Neural cell (in vitro differentiated cells): ENCODE results near the gene CPT2. TPM values are rescaled to one million over a fixed set of nuclear protein-coding genes. Genes with fewer than 3 reads are reported as not detected.

Experiments
- H2AFZ ChIP-seq: fragments of 200-600, 300-800 bp; sonication (generic), shearing (Covaris generic); 2 replicates; pipeline ENCODE4 v1.6.0; 2014; ENCODE audit warnings: low read depth, mild to moderate bottlenecking, antibody characterized with exemption, low read length, moderate library complexity
- H3F3A ChIP-seq: fragments of 200-600 bp; shearing (Covaris generic); 2 replicates; pipeline ENCODE4 v1.6.1; 2016; ENCODE audit warnings: mild to moderate bottlenecking, moderate library complexity, mixed read lengths, antibody characterized with exemption, low read length; ENCODE audit not compliant: insufficient read depth, poor library complexity, severe bottlenecking
- H3K27ac ChIP-seq: fragments of 200-600, 300-800 bp; sonication (generic), shearing (Covaris generic); 2 replicates; pipeline ENCODE4 v1.5.1; 2014; ENCODE audit warnings: mild to moderate bottlenecking, low read length, moderate library complexity
- H3K27me3 ChIP-seq: fragments of 300-800, 200-600 bp; sonication (generic), shearing (Covaris generic); 2 replicates; pipeline ENCODE4 v1.6.0; 2014; ENCODE audit warnings: mild to moderate bottlenecking, low read depth, low read length, moderate library complexity; ENCODE audit not compliant: insufficient read depth
- H3K36me3 ChIP-seq: fragments of 300-800, 200-600 bp; sonication (generic), shearing (Covaris generic); 2 replicates; pipeline ENCODE4 v1.5.1; 2014; ENCODE audit warnings: mild to moderate bottlenecking, antibody characterized with exemption, low read length, moderate library complexity; ENCODE audit not compliant: insufficient read depth
- H3K4me2 ChIP-seq: fragments of 300-800, 200-600 bp; sonication (generic), shearing (Covaris generic); 2 replicates; pipeline ENCODE4 v1.6.0; 2014; ENCODE audit warnings: mild to moderate bottlenecking, low read length
- H3K4me3 ChIP-seq: fragments of 300-800, 200-600 bp; sonication (generic), shearing (Covaris generic); 2 replicates; pipeline ENCODE4 v1.5.1; 2014; ENCODE audit warnings: mild to moderate bottlenecking, low read length, moderate library complexity
- H3K79me2 ChIP-seq: fragments of 200-600 bp; shearing (Covaris generic); replicated peaks from 2 replicates; pipeline ENCODE4 v1.6.0; 2014; ENCODE audit warnings: mild to moderate bottlenecking, low read length, moderate library complexity; ENCODE audit not compliant: insufficient read depth
- H3K9ac ChIP-seq: fragments of 300-800, 200-600 bp; sonication (generic), shearing (Covaris generic); 2 replicates; pipeline ENCODE4 v1.6.1; 2016; ENCODE audit warnings: mild to moderate bottlenecking, low read length, mixed read lengths
- H3K9me2 ChIP-seq: fragments of 200-600 bp; shearing (Covaris generic); 2 replicates; pipeline ENCODE4 v1.6.1; 2016; ENCODE audit warnings: mild to moderate bottlenecking, low read length, mixed read lengths; ENCODE audit not compliant: insufficient read depth
- H3K9me3 ChIP-seq: fragments of 200-600, 300-800 bp; sonication (generic), shearing (Covaris generic); 2 replicates; pipeline ENCODE4 v1.6.1; 2016; ENCODE audit warnings: mild to moderate bottlenecking, mixed run types, low read length, moderate library complexity, mixed read lengths
- H4K20me1 ChIP-seq: fragments of 200-600 bp; shearing (Covaris generic); 2 replicates; pipeline ENCODE4 v1.6.1; 2016; ENCODE audit warnings: mild to moderate bottlenecking, mixed run types; ENCODE audit not compliant: insufficient read depth
- CTCF ChIP-seq: fragments of 450-650 bp; IDR thresholded peaks from 2 replicates; pipeline ENCODE4 v1.5.1; 2014; ENCODE audit warnings: antibody characterized with exemption, mild to moderate bottlenecking, moderate library complexity; ENCODE audit not compliant: poor library complexity, severe bottlenecking
- EP300 ChIP-seq: fragments of 450-650 bp; conservative IDR thresholded peaks from 2 replicates; pipeline ENCODE4 v1.6.1; 2014; ENCODE audit warnings: antibody characterized with exemption, mild to moderate bottlenecking, moderate library complexity; ENCODE audit not compliant: poor library complexity, severe bottlenecking
- EZH2 ChIP-seq: fragments of 200-600, 300-800 bp; shearing (Covaris generic), sonication (generic); IDR thresholded peaks from 2 replicates; pipeline ENCODE4 v1.6.1; 2014; ENCODE audit warnings: antibody characterized with exemption, low read length, borderline replicate concordance, mild to moderate bottlenecking; ENCODE audit not compliant: insufficient read depth, poor library complexity, severe bottlenecking
- MXI1 ChIP-seq: fragments of 450-650 bp; conservative IDR thresholded peaks from 2 replicates; pipeline ENCODE4 v1.6.1; 2014; ENCODE audit warnings: antibody characterized with exemption, mild to moderate bottlenecking; ENCODE audit not compliant: poor library complexity, severe bottlenecking
- POLR2AphosphoS5 ChIP-seq: IDR thresholded peaks from 2 replicates; pipeline ENCODE4 v1.6.1; 2012
- RAD21 ChIP-seq: fragments of 450-650 bp; conservative IDR thresholded peaks from 2 replicates; pipeline ENCODE4 v1.6.1; 2014; ENCODE audit warnings: antibody characterized with exemption, mild to moderate bottlenecking, moderate library complexity
- REST ChIP-seq: IDR thresholded peaks from 2 replicates; pipeline ENCODE4 v1.6.1; 2012; ENCODE audit warnings: borderline replicate concordance
- SMC3 ChIP-seq: fragments of 450-650 bp; conservative IDR thresholded peaks from 2 replicates; pipeline ENCODE4 v1.6.1; 2014; ENCODE audit warnings: antibody characterized with exemption, mild to moderate bottlenecking, moderate library complexity; ENCODE audit not compliant: poor library complexity
- TAF1 ChIP-seq: IDR thresholded peaks from 2 replicates; pipeline ENCODE4 v1.6.1; 2012; ENCODE audit warnings: low read depth
- polyA plus RNA-seq: library from polyadenylated mRNA; depleted of rRNA; stranded (reverse); fragments of >200 nt; gene quantifications from 2 replicates; pipeline ENCODE4 v1.2.3, GENCODE V29; 2014

Gene CPT2
- polyA plus RNA-seq, 1 donor from 2014 or later = 5.3 TPM

- no peak overlapping the region for H3K4me2 ChIP-seq
- no peaks in the 10 kb centered on the region for H3K79me2 ChIP-seq
- no peaks in the 10 kb centered on the region for H4K20me1 ChIP-seq
- no peak overlapping the region for H3K9ac ChIP-seq
- no peaks in the 10 kb centered on the region for H3K27me3 ChIP-seq
- no peak overlapping the region for H3K4me3 ChIP-seq
- no peaks in the 10 kb centered on the region for H3K36me3 ChIP-seq
- no peak overlapping the region for H2AFZ ChIP-seq
- no peak for TF ChIP-seq RAD21
- no peak for TF ChIP-seq EP300
- TF ChIP-seq MXI1 = no peak
- no peaks in the 10 kb centered on the region for H3F3A ChIP-seq
- H3K9me3 ChIP-seq = no peaks in the 10 kb centered on the region
- no peaks in the 10 kb centered on the region for H3K9me2 ChIP-seq
- no peak overlapping the region for H3K27ac ChIP-seq
Measured at GRCh38 chr1:53156783-53157182, 39.8 kb upstream of the CPT2 start.

- Histone ChIP-seq H3K9me3 (no peaks in the 10 kb centered on the region), H4K20me1 (no peaks in the 10 kb centered on the region), H3K27ac (no peak overlapping the region), H3K9ac (no peak overlapping the region), H2AFZ (no peak overlapping the region), H3K36me3 (no peaks in the 10 kb centered on the region), H3F3A (no peaks in the 10 kb centered on the region), H3K27me3 (no peaks in the 10 kb centered on the region), H3K4me2 (no peak overlapping the region), H3K4me3 (no peak overlapping the region), H3K9me2 (no peaks in the 10 kb centered on the region), H3K79me2 (no peaks in the 10 kb centered on the region)
- no peak for TF ChIP-seq CTCF
- no peak for TF ChIP-seq EZH2
- no peak for TF ChIP-seq EP300
- no peak for TF ChIP-seq MXI1
- TF ChIP-seq SMC3 = no peak
Measured at GRCh38 chr1:53158900-53159299, 37.7 kb upstream of the CPT2 start.

- no peak overlapping the region for H3K9ac ChIP-seq
- no peaks in the 10 kb centered on the region for H3K9me2 ChIP-seq
- H3K9me3 ChIP-seq = no peaks in the 10 kb centered on the region
- H3K27me3 ChIP-seq = no peaks in the 10 kb centered on the region
- H3K4me2 ChIP-seq = no peak overlapping the region
- TF ChIP-seq MXI1 = no peak
- no peak for TF ChIP-seq REST
- no peak for TF ChIP-seq EZH2
- no peak for TF ChIP-seq RAD21
- TF ChIP-seq EP300 = no peak
- TF ChIP-seq TAF1 = no peak
- no peak for TF ChIP-seq SMC3
- no peak for TF ChIP-seq CTCF
- TF ChIP-seq POLR2AphosphoS5 = no peak
- H2AFZ ChIP-seq = no peak overlapping the region
- H4K20me1 ChIP-seq = no peaks in the 10 kb centered on the region
- H3K79me2 ChIP-seq = no peaks in the 10 kb centered on the region
- no peaks in the 10 kb centered on the region for H3F3A ChIP-seq
- H3K4me3 ChIP-seq = no peak overlapping the region
- H3K27ac ChIP-seq = no peak overlapping the region
- no peaks in the 10 kb centered on the region for H3K36me3 ChIP-seq
Measured at GRCh38 chr1:53160924-53161378, 35.7 kb upstream of the CPT2 start.
